Aorta (tissue), 5 donors: ENCODE data around the gene RNF166. TPM values are rescaled to one million over a fixed set of nuclear protein-coding genes. Genes with fewer than 3 reads are reported as not detected.

Experiments used
- ATAC-seq: fragments of 200-7000 bp; cut with Tn5 transposase; one replicate; pipeline ENCODE4 v1.9.1; 2022; ENCODE audit warnings: moderate library complexity; ENCODE audit not compliant: low FRiP score
- DNase-seq, 2 donors: peaks; one replicate each; pipeline ENCODE4 v3.0.0-alpha.2; 2020
- H3K27ac ChIP-seq, 2 donors: one replicate each; pipeline ENCODE4 v1.5.1; 2013; ENCODE audit warnings: low read length in 2 of 2, mild to moderate bottlenecking in 2 of 2, moderate library complexity in 2 of 2, control low read depth in 1 of 2, inconsistent platforms in 1 of 2, low read depth in 1 of 2
- H3K27me3 ChIP-seq, 2 donors: one replicate each; pipeline ENCODE4 v1.6.1; 2013; ENCODE audit warnings: control low read depth in 1 of 2, low read length in 1 of 2, mild to moderate bottlenecking in 1 of 2, moderate library complexity in 1 of 2; ENCODE audit not compliant: insufficient read depth in 2 of 2, control insufficient read depth in 1 of 2
- H3K36me3 ChIP-seq, 2 donors: one replicate each; pipeline ENCODE4 v1.6.1; 2013; ENCODE audit warnings: control low read depth in 1 of 2, low read length in 1 of 2, mild to moderate bottlenecking in 1 of 2; ENCODE audit not compliant: insufficient read depth in 2 of 2, control insufficient read depth in 1 of 2
- H3K4me1 ChIP-seq, 2 donors: one replicate each; pipeline ENCODE4 v1.6.1; 2013; ENCODE audit warnings: low read length in 2 of 2, control low read depth in 1 of 2, mild to moderate bottlenecking in 1 of 2, moderate library complexity in 1 of 2; ENCODE audit not compliant: insufficient read depth in 2 of 2, control insufficient read depth in 1 of 2
- H3K4me3 ChIP-seq, 2 donors: one replicate each; pipeline ENCODE4 v1.5.1; 2013; ENCODE audit warnings: low read length in 2 of 2, control low read depth in 1 of 2, mild to moderate bottlenecking in 1 of 2
- H3K9me3 ChIP-seq: one replicate; pipeline ENCODE4 v1.6.1; 2013; ENCODE audit warnings: mild to moderate bottlenecking, low read length; ENCODE audit not compliant: control insufficient read depth
- WGBS, 2 donors: extraction: QIAGEN DNeasy Blood & Tissue Kit; methylation state at CpG; one replicate each; pipeline ENCODE4 v1.1.7; 2013; 5-methylcytosine and 5-hydroxymethylcytosine counted together
- intact Hi-C, 2 donors: fragments of 100-400 bp; cut with DNase I; formaldehyde crosslinking; loops; one replicate each; pipeline versions ENCODE4 v1.14.2 to v1.15.0; 2022
- polyA plus RNA-seq, 2 donors: library from polyadenylated mRNA; stranded (reverse); fragments of 200-250 nt; gene quantifications; one replicate each; pipeline ENCODE4 v1.2.3, GENCODE V29; 2013
- total RNA-seq, 2 donors: library from RNA; stranded (reverse); fragmentation: NEBNext Ultra II Directional; extraction: Animal tissue kit (Norgen Biotek cat#: 25700); gene quantifications; one replicate each; pipeline ENCODE4 v1.2.1, GENCODE V29; 2021
- donor health status: healthy with polysubstance abuse.
- donor health status: Bipolar disorder and iron deficiency.
- donor health status: DM: no; HTN: no; CAD: no.
- donor health status: DM: no; HTN: no; CAD: no.
- donor health status: DM: yes; HTN: yes; CAD: no.

RNF166 gene
- total and polyA plus RNA-seq, 4 donors: 16.2 to 39.4 (median 22.7) TPM

DNA sequence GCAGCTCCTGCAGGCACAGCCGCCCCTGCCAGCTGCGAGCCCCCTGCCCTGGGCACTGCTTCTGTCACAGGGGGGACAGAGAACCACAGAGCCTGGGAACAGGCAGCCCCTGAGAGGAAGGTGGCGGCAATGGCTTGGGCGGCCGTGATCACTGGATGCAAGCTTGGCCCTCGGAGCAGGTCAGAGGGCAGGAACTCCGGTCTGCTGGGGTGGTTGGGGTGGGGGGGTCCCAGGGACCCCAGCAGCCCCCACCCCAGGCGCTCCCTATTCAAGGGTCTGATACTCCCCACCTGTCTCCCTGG lies 53.5 kb downstream of the RNF166 start:
- WGBS, 2 donors: 94 to 98% methylated on average over 8 of the region's 8 CpGs
- intact Hi-C loops: no loop called here
- no peak for ATAC-seq
- no peaks in the 10 kb centered on the region for H3K4me1 ChIP-seq
- H3K9me3 ChIP-seq: no peaks in the 10 kb centered on the region
- H3K36me3 ChIP-seq: peaks cover 0 to 2% of the 10 kb centered on the region in 2 donors
- no peak overlapping the region for H3K4me3 ChIP-seq
- H3K27ac ChIP-seq: no peak overlapping the region
- no peaks in the 10 kb centered on the region for H3K27me3 ChIP-seq
- no peak for DNase-seq

DNA sequence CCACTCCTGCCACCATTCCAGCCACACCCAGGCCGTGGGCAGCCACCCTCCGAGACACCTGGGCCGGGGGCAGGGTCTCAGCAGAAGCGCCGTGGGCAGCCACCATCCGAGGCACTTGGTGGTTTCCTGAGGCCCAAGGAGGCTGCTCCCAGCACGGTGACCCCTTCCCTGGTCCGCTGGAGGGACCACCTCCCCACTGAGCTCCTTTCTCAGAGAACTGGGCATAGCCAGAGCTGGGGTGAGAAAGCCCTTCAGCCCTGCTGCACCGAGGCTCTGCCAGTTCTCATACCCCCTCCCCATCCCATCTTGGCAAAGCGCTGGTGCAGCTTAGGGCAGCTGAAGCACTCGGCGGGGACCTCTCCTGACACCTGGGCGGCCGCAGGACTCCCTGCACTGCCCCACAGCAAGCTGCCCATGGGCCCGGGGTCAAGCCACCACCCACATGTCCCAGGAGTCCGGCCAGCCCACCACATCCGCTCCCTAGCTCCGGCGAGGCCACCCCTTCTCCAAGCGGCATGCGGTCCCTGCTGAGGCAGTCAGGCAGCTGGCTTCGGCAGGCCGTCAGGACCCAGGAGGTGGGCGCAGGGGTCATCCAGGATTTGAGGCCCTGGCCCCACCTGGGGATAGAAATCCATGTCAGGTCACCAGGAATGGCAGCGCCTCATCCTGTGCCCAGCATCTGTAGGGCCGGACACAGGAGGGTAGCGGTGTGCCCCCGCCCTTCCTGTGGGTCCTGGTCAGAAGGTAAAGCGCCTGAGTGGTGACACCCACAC lies 54.0 kb downstream of the RNF166 start:
- WGBS, 2 donors: 88 to 93% methylated on average over 29 of the region's 29 CpGs
- no peak overlapping the region for H3K27ac ChIP-seq
- no peak overlapping the region for H3K4me3 ChIP-seq

DNA sequence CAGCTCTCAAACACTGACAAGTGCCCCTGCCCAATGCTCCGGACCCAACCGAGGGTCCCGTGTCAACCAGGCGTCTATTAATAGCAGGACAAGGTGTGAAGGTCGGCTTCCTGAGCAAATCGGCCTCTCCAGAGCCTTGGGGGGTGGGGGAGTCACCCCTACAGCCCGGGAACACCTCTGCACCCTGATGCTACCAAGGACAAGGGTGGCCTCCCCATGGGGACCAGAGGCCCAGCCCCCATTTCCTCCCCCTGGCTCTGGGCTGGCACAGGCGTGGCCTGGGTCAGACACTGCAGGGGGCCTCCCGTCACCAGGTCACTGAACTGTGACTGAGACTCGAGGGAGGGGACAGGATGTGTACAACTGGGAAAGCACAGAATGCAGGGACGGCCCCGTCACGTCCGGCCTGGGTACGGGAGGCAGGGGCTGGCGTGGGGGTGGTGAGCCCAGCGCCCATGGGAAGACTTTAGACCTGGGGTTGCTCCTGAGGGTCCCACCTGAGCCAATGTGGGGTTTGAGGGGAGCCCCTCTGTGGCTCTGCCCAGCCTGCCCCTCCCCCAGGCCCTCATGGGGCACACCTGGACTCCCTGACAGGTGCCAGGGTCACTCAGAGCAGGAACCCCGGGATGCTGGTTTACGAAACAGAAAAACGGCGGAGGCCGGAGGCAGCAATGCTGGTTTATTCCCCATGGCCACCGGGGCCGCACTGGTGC lies 54.8 kb downstream of the RNF166 start:
- H3K9me3 ChIP-seq: no peaks in the 10 kb centered on the region
- peaks cover 0 to 2% of the 10 kb centered on the region in 2 donors for H3K36me3 ChIP-seq
- no peak overlapping the region for H3K4me3 ChIP-seq
- ATAC-seq (peak; percentile 30), DNase-seq (peak; percentile 75 to 77)
- H3K27ac ChIP-seq: no peak overlapping the region
- intact Hi-C loops: no loop called here
- 55 to 56% methylated on average over 24 of the region's 24 CpGs for WGBS, 2 donors
- H3K4me1 ChIP-seq: no peaks in the 10 kb centered on the region
- H3K27me3 ChIP-seq: no peaks in the 10 kb centered on the region

More for the DNA sequence above, 54.0 kb downstream of the RNF166 start:
- Histone ChIP-seq H3K27me3 (no peaks in the 10 kb centered on the region), H3K9me3 (no peaks in the 10 kb centered on the region), H3K36me3 (peaks cover 0 to 2% of the 10 kb centered on the region in 2 donors), H3K4me1 (no peaks in the 10 kb centered on the region)
- intact Hi-C loops: no loop called here
- DNase-seq: peak; percentile 48 to 77
- no peak for ATAC-seq

DNA sequence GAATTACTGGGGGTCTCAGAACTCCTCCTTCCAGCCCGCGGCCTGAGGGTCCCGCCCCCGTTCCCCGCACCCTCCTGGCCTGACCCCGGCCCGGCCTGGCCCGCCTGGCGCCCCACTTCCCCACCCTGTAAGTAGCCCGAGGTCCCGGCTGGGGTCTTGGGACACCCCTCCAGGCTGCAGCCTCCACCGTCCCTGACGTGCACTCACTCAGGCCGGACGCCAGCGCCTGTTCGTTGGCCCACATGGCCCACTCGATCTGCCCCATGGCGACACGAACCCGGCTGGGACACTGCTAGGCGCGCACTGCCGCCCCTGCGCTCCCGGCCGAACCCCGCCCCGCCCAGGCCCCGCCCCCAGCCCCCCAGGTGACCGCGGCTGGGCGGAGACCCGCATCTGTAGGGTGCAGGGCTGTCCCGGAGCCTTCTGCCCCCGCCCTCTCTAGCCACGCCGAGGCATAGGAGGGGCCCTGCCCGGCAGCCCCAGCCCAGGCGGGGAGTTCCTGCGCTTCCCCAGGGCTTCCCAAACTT lies 55.4 kb downstream of the RNF166 start, which contains the start of gene CYBA:
CYBA (minus strand) TSS at position 305 of the 527 bp plus-strand sequence; CDS start at position 265, 40 bp downstream.
- Histone ChIP-seq H3K27me3 (no peaks in the 10 kb centered on the region), H3K4me3 (peak within 1 kb of the TSS; percentile 48 to 51), H3K9me3 (no peaks in the 10 kb centered on the region), H3K36me3 (peaks cover 0 to 2% of the 10 kb centered on the region in 2 donors), H3K4me1 (no peaks in the 10 kb centered on the region), H3K27ac (no peak within 1 kb of the TSS)
- intact Hi-C loops: no loop called here
- ATAC-seq (peak; percentile 88), DNase-seq (peak; percentile 86 to 92)
- WGBS, 2 donors: 0 to 2% methylated on average over 31 to 41 of the region's 41 CpGs

DNA sequence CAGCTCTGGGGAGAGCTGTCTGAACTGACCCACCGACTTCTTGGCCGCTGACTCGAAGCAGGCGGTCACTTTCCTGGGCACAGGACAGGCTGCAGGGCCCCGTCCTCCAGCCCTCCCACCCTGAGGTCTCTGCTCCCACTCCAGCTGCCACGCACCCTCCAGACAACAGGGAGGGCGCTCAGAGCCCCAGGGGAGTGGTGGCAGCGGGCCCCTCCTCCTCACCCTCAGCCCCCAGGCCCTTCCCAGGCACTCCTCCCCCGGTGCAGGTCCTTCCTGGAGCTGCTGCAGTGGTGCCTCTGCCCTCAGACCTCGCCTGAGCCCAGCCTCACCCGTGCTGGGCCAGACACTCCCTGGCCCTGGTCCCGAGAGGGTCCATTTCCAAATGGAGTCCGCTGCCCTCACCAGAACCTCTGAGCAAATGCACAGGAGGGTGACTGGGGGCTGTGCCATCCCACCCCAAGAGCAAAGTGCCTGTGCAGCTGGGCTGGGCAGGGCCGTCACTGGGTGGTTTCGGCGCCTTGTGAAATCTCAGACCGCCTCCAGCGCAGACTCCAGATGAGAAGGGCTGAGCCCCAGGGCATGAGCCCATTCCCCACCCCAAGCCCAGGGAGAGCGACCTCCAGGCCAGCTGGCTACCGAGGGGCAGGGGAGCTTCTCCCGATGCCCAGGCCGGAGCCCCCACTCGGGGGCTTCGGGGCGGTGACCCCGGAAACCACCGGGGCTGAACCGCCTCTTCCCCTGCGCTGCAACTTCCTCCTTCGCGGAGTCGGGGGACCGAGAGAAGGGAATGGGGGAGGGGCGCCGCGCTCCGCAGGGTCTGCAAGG lies 56.1 kb downstream of the RNF166 start:
- Histone ChIP-seq H3K27me3 (no peaks in the 10 kb centered on the region), H3K36me3 (peaks cover 0 to 2% of the 10 kb centered on the region in 2 donors), H3K4me1 (no peaks in the 10 kb centered on the region), H3K9me3 (no peaks in the 10 kb centered on the region), H3K27ac (no peak overlapping the region), H3K4me3 (peak overlapping the region; percentile 48 to 51)
- WGBS, 2 donors: 10 to 12% methylated on average over 25 to 37 of the region's 37 CpGs
- DNase-seq (peak; percentile 75 to 77), ATAC-seq (peak; percentile 40)
- intact Hi-C loops: no loop called here

DNA sequence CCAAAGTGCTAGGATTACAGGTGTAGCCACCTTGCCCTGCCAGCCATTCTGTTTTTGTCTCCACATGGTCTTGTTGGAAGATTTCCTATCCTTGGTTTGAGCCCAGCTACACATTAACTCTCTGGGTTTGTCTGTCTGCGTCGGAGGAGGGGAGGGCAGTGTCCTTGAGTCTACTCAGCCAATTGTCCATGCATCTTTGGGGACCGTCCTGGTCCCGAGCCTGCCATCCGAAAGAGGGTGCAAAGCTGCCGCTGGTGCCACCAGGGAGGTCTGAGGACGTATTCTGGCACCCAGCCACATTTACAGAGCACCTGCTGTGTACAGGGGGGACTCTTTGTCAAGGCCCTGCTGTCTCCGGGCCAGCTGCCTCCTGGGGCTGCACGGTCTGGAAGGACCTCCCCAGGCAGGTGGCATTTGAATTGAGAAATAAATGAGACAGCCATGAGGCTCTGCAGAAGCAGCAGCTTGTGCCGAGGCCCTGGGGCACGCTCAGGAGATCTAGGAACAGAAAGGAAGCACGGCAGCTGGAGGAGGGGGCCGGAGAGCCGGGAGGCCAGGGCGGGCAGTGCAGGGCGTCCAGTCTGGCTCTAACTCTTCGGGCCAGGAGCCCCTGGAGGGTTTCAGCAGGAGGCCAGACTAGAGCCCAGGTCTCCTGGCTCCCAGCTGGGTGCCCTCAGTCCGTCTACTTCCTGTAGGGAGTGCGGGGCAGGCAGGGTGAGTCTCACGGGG lies 56.8 kb downstream of the RNF166 start:
- intact Hi-C loops: no loop called here
- Histone ChIP-seq H3K9me3 (no peaks in the 10 kb centered on the region), H3K27me3 (no peaks in the 10 kb centered on the region), H3K36me3 (no peaks in the 10 kb centered on the region), H3K27ac (no peak overlapping the region), H3K4me1 (no peaks in the 10 kb centered on the region), H3K4me3 (no peak overlapping the region)
- ATAC-seq (no peak), DNase-seq (peak in 1 of 2 donors; percentile 50)
- WGBS, 2 donors: 82 to 90% methylated on average over 19 to 20 of the region's 20 CpGs

DNA sequence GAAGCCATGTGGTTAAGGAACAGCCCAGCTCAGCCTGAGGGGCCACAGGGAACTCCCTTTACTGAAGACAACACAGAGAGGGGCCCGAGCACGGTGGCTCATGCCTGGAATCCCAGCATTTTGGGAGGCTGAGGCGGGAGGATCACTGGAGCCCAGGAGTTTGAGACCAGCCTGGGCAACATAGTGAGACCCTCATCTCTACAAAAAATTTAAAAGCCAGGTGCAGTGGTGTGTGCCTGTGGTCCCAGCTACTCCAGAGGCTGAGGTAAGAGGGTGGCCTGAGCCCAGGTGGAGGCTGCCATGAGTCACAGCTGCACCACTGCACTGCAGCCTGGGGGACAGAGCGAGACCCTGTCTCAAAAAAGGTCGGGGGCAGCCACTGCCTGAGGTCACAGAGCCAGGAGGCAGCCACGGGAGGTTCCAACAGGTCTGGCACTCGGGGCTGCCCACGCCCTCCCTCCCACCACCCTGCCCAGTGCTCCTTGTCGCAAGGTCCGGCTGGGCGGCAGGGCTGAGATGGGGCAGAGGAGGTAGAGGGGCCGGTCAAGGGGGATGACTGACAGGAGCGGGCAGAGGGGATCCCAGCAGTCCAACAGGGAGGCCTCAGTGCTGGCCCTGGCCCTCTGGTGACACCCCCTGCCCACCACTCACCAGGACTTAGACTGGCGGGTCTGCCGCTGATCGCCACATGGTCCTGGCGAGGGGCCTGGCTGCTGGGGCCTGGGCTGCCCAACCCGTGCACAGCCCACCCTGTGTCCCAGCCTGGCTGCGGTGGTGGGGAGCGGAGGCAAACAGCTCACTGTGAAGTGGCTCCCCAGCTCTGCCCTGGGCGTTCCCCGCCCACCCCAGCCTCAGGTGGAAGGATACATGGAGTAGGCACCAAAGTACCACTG lies 58.8 kb downstream of the RNF166 start:
- Histone ChIP-seq H3K27me3 (no peaks in the 10 kb centered on the region), H3K4me3 (no peak overlapping the region), H3K9me3 (no peaks in the 10 kb centered on the region), H3K36me3 (no peaks in the 10 kb centered on the region), H3K27ac (no peak overlapping the region), H3K4me1 (no peaks in the 10 kb centered on the region)
- peak in 1 of 2 donors; percentile 45 for DNase-seq
- no peak for ATAC-seq
- 91 to 92% methylated on average over 20 to 22 of the region's 22 CpGs for WGBS, 2 donors
- intact Hi-C loops: no loop called here
